Umbilical cord (tissue), 2 donors: Measurements from ENCODE around the gene ME1. TPM values are rescaled to one million over a fixed set of nuclear protein-coding genes. Genes with fewer than 3 reads are reported as not detected.
"Not testable (repeated sequence)": the region's sequence is repeated elsewhere in the genome, so short reads cannot be mapped to it uniquely, and the experiment has no call there.

Source experiments
- DNase-seq: peaks from one replicate; pipeline ENCODE4 v3.0.0-alpha.2; 2015; ENCODE audit warnings: low spot score
- total RNA-seq: library from RNA; depleted of rRNA; stranded (reverse); fragments of >200 nt; gene quantifications from one replicate; pipeline ENCODE4 v1.2.3, GENCODE V29; 2014; ENCODE audit warnings: low replicate concordance; ENCODE audit not compliant: insufficient read depth

ME1 gene
- total RNA-seq, result 6.5 TPM

DNA sequence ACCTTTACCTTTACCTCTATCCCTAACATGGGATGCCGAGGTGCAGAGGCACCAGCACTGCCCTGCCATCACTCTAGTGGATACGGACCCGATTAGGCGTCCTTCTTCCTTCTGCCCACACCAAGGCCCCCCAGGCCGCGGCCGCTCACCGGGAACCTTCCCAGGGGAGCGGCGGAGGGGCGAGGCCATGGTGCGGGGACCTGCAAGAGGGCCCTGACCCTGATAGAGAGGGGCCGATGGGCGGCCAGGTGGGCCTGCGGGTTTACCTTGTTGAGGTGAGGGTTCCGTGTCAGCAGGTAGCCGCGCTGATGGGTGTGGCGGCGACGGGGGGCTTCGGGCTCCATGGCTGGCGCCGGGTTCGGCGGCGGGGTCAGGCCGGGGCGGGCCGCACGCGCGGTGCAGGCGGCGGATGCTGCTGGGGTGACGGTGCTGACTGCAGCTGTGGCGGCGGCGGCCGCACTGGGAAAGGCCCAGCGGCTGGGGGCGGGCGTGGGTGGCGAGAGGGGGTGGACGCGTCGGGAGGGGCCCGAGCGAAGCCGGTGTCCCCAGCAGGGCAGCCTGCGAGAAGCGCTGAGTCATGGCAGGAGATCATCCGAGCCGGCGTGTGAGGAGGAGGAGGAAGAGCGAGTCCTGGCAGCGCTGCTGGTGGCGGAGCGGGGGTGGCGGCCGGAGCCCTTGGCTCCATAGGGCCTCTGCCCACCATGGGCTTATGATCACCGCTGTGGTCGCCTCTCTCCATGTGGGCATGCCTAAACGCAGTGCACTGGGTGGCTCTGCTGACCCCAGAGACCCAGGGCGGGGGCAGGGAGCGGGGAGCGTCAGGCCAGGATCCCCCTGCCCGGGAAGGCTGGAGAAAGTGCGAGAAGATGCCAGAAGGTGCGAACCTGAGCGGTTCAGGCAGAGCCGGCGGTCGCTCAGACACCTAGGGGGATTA lies at the start of gene ME1:
Gene ME1 (minus strand): TSS at position 441 of the 934 bp plus-strand sequence. CDS start 97 bp downstream, at position 344.
- peak; percentile 77 for DNase-seq

GRCh38 chr6:83480470-83480869 lies 49.6 kb upstream of the ME1 start:
- peak; percentile 63 for DNase-seq

GRCh38 chr6:83479389-83479788 lies 48.5 kb upstream of the ME1 start:
- DNase-seq, result no peak

- no peak for DNase-seq
Observed at GRCh38 chr6:83476971-83477370, 46.1 kb upstream of the ME1 start.

DNA sequence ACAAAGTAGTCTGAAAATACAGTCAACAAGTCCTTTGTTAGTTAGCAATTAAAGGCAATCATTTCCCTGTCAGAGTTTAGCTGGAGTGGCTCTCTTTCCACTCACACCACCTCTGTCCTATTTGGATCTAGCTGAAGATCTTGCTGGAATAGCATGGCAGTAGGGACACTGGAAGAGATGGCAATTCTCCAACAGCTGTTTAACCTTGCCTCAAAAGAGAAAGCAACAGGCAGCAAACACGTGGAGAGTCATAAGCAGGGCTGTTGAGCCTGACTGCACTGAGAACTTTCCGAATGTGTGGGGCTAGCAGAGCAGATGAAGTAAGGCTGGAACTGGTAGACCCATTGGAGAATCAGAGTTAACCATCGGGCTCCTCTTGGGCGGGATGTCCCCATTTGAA lies 43.5 kb upstream of the ME1 start:
- DNase-seq, result no peak

- DNase-seq, result no peak
Observed at GRCh38 chr6:83472767-83473166, 41.9 kb upstream of the ME1 start.

DNA sequence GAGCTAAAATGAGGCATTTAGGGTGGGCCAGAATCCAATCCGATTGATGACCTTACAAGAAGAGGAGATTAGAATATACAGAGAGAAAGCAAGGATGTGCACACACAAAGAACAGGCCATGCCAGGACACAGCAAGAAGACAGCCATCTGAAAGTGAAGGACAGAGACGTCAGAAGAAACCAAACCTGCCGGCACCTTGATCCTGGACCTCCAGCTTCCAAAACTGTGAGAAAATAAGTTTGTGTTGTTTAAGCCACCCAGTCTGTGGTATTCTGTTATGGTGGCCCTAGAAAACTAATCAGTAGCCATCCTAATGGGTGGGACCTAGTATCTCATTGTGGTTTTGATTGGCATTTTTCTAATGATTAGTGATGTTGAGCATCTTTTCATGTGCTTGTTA lies 39.7 kb upstream of the ME1 start:
- DNase-seq, result no peak

GRCh38 chr6:83470001-83470400 lies 39.1 kb upstream of the ME1 start:
- DNase-seq, result peak; percentile 23

DNA sequence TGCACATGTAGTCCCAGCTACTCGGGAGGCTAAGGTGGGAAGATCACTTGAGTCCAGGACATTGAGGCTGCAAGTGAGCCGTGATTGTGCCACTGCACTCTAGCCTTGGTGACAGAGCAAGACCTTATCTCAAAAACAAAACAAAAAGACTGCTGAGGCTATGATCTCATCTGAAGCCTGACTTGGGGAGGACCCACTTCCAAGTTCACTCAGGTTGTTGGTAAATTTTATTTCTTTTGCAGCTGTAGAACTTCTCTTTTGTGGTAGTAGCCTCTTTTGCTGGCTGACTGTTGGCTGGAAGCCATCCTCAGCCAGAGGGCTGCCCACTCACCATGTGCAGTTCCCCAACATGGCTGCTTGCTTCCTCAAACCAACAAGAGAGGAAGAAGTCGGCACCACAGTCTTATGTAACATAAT lies 36.8 kb upstream of the ME1 start:
- no peak for DNase-seq

DNA sequence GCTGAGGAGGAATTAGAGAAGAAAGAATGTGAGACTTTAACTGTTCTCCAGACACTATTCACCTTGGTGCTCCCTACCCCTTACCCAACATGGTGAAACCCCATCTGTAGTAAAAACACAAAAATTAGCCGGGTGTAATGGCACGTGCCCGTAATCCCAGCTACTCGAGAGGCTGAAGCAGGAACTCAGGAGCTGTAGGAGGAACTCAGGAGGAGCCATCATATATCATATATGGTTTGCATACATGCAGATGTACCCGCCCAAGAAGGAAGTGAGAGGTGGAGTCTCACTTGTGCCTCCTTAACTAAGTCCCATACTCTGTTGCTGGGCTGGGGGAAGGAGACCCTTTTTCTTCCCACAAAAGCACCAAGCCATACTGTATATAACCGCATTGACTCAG lies 35.5 kb upstream of the ME1 start:
- no peak for DNase-seq

GRCh38 chr6:83464381-83465140 lies 33.7 kb upstream of the ME1 start:
- DNase-seq, result no peak

DNA sequence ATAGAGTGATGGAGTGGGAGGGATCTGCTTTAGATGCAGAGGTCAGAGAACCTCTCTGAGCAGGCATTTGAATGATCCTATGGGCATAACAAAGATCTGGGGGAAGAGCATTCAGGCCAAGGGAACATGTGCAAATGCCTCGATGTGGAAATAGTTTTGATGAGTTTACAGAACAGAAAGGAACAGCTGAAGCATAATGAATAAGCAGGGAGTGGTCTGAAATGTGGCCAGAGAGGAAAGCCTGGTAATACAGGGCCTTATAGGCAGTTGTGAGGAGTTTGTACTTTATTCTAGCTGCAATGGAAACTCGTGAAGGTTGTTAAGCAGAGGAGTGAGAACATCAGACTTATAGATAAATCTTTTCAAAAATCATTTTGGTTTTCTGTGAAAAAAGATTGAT lies 33.0 kb upstream of the ME1 start:
- DNase-seq, result peak; percentile 80

- peak; percentile 43 for DNase-seq
Observed at GRCh38 chr6:83462524-83462923, 31.7 kb upstream of the ME1 start.

DNA sequence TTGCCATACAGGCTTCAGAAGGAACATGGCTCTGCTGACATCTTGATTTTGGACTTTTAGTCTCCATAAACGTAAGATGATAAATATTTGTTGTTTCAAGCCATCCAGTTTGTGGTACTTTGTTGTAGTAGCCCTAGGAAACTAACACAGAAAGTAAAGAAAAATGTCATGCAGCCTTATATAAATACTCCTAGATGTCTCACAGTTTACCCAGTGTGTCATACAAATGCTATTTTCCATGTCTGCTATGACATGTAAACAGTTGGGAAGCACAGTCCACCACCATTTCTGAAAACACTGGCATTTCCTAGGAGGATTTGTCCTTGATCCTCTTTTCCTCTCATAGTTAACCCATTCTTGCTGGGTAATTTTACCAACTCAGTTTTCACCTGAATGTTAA lies 30.6 kb upstream of the ME1 start:
- DNase-seq, result no peak

DNA sequence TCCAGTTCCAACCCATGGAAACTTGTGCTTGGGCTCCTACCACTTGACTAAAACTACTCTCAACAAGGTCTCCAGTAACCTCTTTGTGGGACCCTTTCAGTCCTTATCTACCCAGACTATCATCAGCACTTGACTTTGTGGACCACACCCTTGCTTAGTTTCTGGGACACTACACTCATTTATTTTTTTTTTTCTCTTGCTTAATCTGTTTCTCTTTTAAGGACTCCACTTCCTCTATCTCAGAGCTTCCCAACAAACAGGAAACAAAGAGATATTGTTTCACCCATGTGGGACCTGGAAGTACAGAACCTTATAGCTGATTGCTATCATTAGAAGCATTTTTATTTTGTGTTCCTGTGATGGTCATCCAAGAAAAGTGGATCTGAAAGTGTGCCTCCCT lies 28.8 kb upstream of the ME1 start:
- DNase-seq, result no peak

GRCh38 chr6:83450015-83450414 lies 19.2 kb upstream of the ME1 start:
- DNase-seq, result not testable (repeated sequence)

DNA sequence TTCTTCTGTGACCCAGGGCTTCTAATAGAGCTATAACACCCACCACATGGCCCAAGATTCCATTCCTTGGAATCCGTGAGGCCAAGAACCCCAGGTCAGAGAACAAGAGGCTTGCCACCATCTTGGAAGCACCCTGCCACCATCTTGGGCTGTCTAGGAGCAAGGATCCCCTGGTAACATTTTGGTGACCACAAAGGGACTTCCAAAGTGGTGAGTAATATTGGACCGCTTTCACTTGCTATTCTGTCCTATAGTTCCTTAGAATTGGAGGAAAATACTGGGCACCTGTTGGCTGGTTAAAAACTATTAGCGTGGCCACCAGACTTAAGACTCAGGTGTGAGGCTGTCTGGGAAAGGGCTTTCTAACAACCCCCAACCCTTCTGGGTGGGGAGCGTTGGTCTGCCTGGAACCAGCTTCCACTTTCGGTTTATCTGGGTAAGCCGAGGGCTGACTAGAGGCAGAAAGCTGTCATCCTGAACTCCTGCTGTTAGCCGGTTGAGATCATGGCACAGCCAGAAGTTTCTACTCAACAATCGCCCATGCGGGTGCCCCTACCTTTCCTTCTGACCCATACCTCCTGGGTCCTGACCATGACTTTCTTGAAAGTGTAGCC lies 13.3 kb upstream of the ME1 start:
- DNase-seq, result not testable (repeated sequence)

- no peak for DNase-seq
Observed at GRCh38 chr6:83443516-83443915, 12.7 kb upstream of the ME1 start.

- peak; percentile 87 for DNase-seq
Observed at GRCh38 chr6:83442752-83443151, 11.9 kb upstream of the ME1 start.

DNA sequence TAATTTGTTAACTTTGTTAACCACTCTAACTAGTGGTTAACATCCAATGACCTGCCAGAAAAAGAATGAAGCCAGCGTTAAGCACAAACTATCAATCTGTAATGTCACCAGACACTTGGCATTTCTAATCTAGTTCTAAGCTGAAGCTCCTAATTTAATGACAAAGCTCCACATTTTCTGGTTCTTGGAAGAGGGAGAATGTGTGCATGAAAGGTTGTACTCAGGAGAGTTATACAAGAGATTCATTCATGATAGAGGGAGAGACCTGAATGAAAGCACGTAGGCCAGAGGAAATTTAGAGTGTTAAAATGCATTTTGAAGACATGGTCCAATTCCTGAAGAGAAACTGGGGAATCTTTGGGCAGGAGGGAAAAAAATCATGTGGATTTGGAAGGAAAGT lies 8.3 kb upstream of the ME1 start:
- no peak for DNase-seq

DNA sequence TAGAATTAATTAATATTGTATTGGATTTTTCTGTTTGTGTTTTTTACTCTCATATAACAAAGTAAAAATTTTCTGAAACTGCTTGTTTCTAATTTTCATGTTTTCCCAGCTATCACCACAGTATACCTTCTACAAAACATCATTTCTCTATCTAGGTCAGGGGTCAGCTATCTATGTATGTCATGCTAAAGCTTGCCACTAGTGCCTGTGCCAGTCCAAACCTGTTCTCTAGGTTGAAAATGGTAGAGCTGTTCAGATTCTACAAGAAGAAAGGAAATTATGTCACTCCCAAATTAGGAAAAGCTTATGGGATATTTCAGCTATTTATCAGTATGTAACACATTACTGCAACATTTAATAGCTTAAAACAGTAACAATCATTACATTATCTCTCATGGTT lies 5.8 kb upstream of the ME1 start:
- no peak for DNase-seq

DNA sequence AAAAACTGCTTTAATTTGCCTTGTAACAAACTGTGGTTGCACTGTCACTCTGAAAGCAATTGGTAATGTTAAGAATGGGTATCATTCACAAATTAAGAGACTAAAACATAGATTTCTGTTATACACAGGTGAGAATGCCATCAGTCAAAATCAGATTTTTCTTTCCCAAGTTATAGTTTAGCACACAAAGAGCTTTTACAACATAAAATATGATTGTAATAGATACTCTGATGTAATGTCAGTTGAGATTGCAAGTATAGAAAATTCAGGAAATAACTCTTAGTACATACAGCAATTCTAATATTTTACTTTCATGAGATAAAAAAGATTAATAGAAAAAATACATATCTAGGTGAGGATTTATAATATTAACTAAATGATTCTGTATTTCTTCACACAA lies 2.3 kb upstream of the ME1 start:
- DNase-seq, result no peak
